Loucy (cell line): ENCODE data around the gene PWWP3B.

Experiments used
- H2AFZ ChIP-seq: fragments of 200-600 bp; sonication (generic); 2 replicates; pipeline ENCODE4 v1.6.0; 2016; ENCODE audit warnings: antibody characterized with exemption, mild to moderate bottlenecking, low read length, moderate library complexity
- H3F3A ChIP-seq: fragments of 200-600 bp; 2 replicates; pipeline ENCODE4 v1.6.0; 2016; ENCODE audit warnings: antibody characterized with exemption, low read depth, mild to moderate bottlenecking
- H3K27me3 ChIP-seq: fragments of 200-600 bp; sonication (generic); 2 replicates; pipeline ENCODE4 v1.6.1; 2014; ENCODE audit warnings: low read length, mild to moderate bottlenecking; ENCODE audit not compliant: insufficient read depth, poor library complexity, severe bottlenecking
- H3K36me3 ChIP-seq: fragments of 200-600 bp; sonication (generic); 2 replicates; pipeline ENCODE4 v1.6.1; 2016; ENCODE audit warnings: low read length; ENCODE audit not compliant: insufficient read depth
- H3K4me1 ChIP-seq: fragments of 200-600 bp; sonication (generic); 2 replicates; pipeline ENCODE4 v1.5.1; 2014; ENCODE audit warnings: low read length, mild to moderate bottlenecking; ENCODE audit not compliant: insufficient read depth, poor library complexity, severe bottlenecking
- H3K4me2 ChIP-seq: fragments of 200-600 bp; sonication (generic); 2 replicates; pipeline ENCODE4 v1.6.0; 2014; ENCODE audit warnings: antibody characterized with exemption, low read length, low read depth, mild to moderate bottlenecking; ENCODE audit not compliant: poor library complexity, severe bottlenecking
- H3K4me3 ChIP-seq: fragments of 200-600 bp; sonication (generic); 2 replicates; pipeline ENCODE4 v1.5.1; 2014; ENCODE audit warnings: low read length, mild to moderate bottlenecking, mixed read lengths; ENCODE audit not compliant: poor library complexity, severe bottlenecking
- H3K79me2 ChIP-seq: fragments of 200-600 bp; sonication (generic); 2 replicates; pipeline ENCODE4 v1.6.1; 2014; ENCODE audit warnings: low read length; ENCODE audit not compliant: insufficient read depth
- H3K9ac ChIP-seq: fragments of 200-600 bp; sonication (generic); 2 replicates; pipeline ENCODE4 v1.6.0; 2014; ENCODE audit warnings: mild to moderate bottlenecking, low read depth, low read length, moderate library complexity; ENCODE audit not compliant: poor library complexity, severe bottlenecking
- H3K9me2 ChIP-seq: fragments of 200-600 bp; sonication (generic); replicated peaks from 2 replicates; pipeline ENCODE4 v1.6.1; 2016; ENCODE audit warnings: low read depth, low read length, mixed read lengths
- H3K9me3 ChIP-seq: fragments of 200-600 bp; sonication (generic); 2 replicates; pipeline ENCODE4 v1.6.1; 2014; ENCODE audit warnings: mild to moderate bottlenecking, antibody characterized with exemption, low read length, low read depth; ENCODE audit not compliant: insufficient read depth
- H4K20me1 ChIP-seq: fragments of 200-600 bp; sonication (generic); 2 replicates; pipeline ENCODE4 v1.6.0; 2014; ENCODE audit warnings: antibody characterized with exemption, low read length, mild to moderate bottlenecking; ENCODE audit not compliant: insufficient read depth, poor library complexity, severe bottlenecking
- EZH2phosphoT487 ChIP-seq: fragments of 200-600 bp; IDR thresholded peaks from 2 replicates; pipeline ENCODE4 v1.6.1; 2018; ENCODE audit warnings: antibody characterized with exemption, mild to moderate bottlenecking, moderate library complexity, borderline replicate concordance
- TF ChIP-seq, protein P1 (sequence below): fragments of 200-600 bp; sonication (generic); conservative IDR thresholded peaks from 2 replicates; pipeline ENCODE4 v1.5.1; 2014; ENCODE audit warnings: mild to moderate bottlenecking, antibody characterized with exemption, low read length

The PWWP3B gene

DNA sequence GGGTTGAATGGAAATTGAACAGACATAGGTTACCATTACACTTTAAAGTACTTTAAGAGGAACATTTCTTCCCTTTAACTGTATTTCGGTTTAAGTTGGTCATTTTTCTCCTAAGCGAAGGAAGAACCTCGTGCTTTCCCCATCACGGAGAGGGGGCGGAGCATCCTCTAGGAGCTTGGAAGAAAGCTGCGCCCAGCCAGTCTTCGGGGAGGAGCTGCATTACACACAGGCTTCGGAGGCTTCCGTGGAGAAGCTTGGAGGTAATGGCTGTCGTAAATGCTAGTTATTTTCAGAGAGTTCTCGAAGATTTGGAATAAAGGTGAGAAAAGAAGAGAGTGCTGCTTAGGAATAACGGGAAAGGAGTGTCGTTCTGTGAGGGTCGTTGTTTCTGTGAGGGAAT is at the start of gene PWWP3B:
Gene PWWP3B, plus strand, starts transcription at position 199 of the 400 bp plus-strand sequence. CDS start 37,128 bp downstream, outside the sequence.
- H3K9ac ChIP-seq: no peak within 1 kb of the TSS
- H3K36me3 ChIP-seq: no peaks in the 10 kb centered on the region
- no peak within 1 kb of the TSS for H3K4me3 ChIP-seq

DNA sequence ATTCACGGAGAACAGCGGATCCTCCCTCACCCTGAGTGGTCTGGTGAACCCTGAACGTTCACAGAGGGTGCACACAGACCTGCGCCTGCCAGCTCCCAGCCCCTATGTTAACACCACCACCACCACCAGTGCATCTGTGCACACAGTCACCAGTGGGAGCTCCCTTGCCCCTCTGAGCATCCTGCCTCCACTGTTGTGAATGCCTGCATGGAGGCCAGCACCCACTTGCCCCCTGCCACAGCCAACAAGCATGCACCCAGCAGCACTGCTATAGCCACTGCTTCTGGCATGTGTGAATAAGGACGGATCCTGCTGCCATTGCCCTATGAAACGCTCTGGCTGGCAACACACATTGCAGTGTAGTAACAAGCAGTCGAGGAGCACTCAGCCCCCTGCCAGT is 29.1 kb upstream of the PWWP3B start:
- Histone ChIP-seq H3K4me1 (no peaks in the 10 kb centered on the region), H3K9me3 (no peaks in the 10 kb centered on the region), H3K9ac (no peak overlapping the region), H4K20me1 (no peaks in the 10 kb centered on the region), H3F3A (no peaks in the 10 kb centered on the region), H3K79me2 (no peaks in the 10 kb centered on the region), H3K36me3 (no peaks in the 10 kb centered on the region), H3K9me2 (no peaks in the 10 kb centered on the region), H3K4me2 (no peak overlapping the region), H3K27me3 (no peaks in the 10 kb centered on the region), H2AFZ (no peak overlapping the region), H3K4me3 (no peak overlapping the region)
- TF ChIP-seq, protein P1, sequence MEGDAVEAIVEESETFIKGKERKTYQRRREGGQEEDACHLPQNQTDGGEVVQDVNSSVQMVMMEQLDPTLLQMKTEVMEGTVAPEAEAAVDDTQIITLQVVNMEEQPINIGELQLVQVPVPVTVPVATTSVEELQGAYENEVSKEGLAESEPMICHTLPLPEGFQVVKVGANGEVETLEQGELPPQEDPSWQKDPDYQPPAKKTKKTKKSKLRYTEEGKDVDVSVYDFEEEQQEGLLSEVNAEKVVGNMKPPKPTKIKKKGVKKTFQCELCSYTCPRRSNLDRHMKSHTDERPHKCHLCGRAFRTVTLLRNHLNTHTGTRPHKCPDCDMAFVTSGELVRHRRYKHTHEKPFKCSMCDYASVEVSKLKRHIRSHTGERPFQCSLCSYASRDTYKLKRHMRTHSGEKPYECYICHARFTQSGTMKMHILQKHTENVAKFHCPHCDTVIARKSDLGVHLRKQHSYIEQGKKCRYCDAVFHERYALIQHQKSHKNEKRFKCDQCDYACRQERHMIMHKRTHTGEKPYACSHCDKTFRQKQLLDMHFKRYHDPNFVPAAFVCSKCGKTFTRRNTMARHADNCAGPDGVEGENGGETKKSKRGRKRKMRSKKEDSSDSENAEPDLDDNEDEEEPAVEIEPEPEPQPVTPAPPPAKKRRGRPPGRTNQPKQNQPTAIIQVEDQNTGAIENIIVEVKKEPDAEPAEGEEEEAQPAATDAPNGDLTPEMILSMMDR: no peak
- TF ChIP-seq EZH2phosphoT487: no peak

More for the DNA sequence above, at the start of gene PWWP3B:
- Histone ChIP-seq H3K9me3 (no peaks in the 10 kb centered on the region), H3K4me1 (no peaks in the 10 kb centered on the region), H3F3A (no peaks in the 10 kb centered on the region), H2AFZ (no peak within 1 kb of the TSS), H3K79me2 (no peaks in the 10 kb centered on the region), H3K27me3 (no peaks in the 10 kb centered on the region), H4K20me1 (no peaks in the 10 kb centered on the region), H3K4me2 (no peak within 1 kb of the TSS), H3K9me2 (no peaks in the 10 kb centered on the region)
- TF ChIP-seq EZH2phosphoT487: no peak
- TF ChIP-seq, protein P1: no peak

DNA sequence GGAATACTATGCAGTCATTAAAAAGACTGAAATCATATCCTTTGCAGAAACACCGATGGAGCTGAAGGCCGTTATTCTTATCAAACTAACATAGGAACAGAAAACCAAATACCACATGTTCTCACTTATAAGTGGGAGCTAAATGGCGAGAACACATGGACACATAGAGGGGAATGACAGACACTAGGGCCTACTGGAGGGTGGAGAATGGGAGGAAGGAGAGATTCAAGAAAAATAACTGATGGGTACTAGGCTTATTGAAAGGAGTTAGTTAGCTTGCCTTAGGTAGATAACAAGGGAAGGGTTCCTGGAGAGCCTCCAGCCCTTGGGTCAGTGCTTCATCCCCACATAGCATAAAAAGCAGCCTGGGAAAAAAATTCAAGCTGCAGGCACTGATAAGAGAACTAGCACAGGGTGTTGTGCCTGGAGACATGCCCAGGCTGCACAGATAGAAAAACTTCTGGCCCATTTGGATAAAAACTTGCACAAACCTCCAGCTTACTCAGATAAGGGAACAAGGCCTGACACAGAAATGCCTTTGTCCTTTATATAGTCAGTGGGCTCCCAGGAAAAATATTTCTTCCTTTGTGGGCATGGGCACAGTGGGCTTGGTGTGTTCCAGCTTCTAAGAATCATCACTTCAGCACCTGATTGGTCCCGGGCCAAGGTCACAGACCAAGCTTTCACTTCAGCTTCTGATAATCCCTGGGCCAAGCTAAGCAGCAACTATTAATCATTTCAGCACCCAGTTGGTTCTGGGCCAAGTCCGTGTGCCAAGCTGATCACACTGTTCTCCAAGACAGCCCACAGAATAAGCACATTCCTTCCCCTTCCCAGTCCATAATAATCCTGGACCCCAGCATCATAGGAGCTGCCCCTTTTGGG is 23.1 kb upstream of the PWWP3B start:
- Histone ChIP-seq H3K4me1 (no peaks in the 10 kb centered on the region), H4K20me1 (no peaks in the 10 kb centered on the region), H3K36me3 (no peaks in the 10 kb centered on the region), H3K9me3 (no peaks in the 10 kb centered on the region), H3K79me2 (no peaks in the 10 kb centered on the region), H3K9ac (no peak overlapping the region), H3K27me3 (no peaks in the 10 kb centered on the region), H3K4me3 (no peak overlapping the region), H3K9me2 (no peaks in the 10 kb centered on the region), H2AFZ (no peak overlapping the region), H3K4me2 (no peak overlapping the region), H3F3A (no peaks in the 10 kb centered on the region)
- TF ChIP-seq, protein P1: no peak
- no peak for TF ChIP-seq EZH2phosphoT487
